ENCODE measurements around the gene ARHGAP10.

Gene ARHGAP10

DNA sequence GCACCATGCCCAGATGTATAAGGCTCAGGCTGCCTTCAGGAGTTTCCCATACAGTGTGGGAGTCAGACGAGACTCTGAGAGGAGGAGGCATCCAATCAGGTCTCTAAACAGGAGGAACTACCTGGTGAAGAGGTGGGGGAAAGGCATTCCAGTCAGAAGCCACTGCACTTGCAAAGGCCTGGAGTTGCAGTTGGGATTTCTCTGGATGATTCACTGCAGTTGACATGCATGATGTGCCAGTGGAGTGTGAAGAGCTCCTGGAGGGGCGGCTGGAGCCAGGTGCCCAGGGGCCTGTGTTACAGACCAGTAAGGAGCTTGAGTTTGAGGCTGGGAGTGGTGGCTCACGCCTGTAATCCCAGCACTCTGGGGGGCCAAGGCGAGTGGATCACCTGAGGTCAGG is 339.1 kb downstream of the ARHGAP10 start:
- TF ChIP-seq, protein P1, sequence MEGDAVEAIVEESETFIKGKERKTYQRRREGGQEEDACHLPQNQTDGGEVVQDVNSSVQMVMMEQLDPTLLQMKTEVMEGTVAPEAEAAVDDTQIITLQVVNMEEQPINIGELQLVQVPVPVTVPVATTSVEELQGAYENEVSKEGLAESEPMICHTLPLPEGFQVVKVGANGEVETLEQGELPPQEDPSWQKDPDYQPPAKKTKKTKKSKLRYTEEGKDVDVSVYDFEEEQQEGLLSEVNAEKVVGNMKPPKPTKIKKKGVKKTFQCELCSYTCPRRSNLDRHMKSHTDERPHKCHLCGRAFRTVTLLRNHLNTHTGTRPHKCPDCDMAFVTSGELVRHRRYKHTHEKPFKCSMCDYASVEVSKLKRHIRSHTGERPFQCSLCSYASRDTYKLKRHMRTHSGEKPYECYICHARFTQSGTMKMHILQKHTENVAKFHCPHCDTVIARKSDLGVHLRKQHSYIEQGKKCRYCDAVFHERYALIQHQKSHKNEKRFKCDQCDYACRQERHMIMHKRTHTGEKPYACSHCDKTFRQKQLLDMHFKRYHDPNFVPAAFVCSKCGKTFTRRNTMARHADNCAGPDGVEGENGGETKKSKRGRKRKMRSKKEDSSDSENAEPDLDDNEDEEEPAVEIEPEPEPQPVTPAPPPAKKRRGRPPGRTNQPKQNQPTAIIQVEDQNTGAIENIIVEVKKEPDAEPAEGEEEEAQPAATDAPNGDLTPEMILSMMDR (conservative IDR thresholded peaks at IDR 0.05), result no peak

DNA sequence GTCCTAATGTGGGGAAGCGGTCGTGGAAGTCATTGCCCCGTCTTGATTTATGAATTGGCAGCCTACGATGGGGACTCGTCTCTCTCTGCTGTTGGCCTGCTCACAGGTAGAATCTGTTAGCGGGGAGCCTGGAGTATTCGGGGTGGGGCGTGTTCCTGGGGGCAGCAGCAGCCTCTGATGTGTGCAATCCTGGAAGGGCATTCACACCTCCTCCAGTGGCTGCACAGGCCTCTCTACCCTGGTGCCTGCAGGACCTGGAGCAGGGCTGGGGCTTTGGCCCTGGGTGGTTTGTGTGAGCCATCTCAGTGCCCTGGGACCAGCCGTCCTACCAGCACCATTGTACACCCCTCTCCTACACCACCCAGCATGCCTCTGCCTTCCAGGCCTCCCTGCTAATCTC is 340.9 kb downstream of the ARHGAP10 start:
- no peak overlapping the region for H3K27ac ChIP-seq
- TF ChIP-seq, protein P1 (conservative IDR thresholded peaks at IDR 0.05), result no peak

More for the DNA sequence above, 339.1 kb downstream of the ARHGAP10 start:
- H3K27ac ChIP-seq, result no peak overlapping the region

DNA sequence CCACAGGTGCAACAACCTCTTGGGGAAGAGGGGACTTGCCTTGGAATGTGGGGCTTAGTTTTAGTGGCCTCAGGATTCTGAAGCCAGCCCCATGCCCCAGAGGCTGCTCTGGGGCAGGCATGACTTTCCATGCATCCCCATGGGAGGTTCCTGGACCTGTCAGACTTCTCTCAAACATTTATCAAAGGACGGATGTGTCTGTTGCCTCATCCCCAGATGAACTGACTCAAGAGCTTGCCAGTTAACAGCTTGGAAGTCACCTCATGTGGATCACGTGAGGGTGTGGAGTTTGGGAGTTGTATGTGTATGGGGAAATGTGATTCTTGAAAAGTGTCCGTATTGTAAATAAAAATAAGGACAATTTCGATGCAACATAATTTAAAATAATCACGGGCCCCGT is 341.5 kb downstream of the ARHGAP10 start:
- no peak overlapping the region for H3K27ac ChIP-seq
- TF ChIP-seq, protein P1 (conservative IDR thresholded peaks at IDR 0.05), result no peak

DNA sequence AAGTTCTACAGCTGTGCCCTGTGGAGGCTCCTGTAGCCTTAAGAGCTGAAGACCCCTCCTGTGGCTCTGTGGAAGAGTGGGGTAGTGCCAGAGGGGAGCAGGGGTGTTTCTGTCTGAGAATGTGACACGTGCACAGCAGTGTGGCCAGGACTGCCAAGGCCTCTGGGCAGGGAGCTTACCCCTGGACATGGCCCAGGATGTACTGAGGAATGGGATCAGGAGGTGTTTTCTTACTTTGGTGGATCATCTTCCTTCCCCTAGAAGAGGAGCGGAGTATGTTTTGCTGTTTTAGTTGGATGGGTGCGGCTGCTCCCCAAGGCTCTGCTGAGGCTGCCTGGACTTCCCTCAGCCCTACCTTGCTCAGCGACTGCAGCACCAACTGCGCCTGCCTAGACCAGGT is 342.6 kb downstream of the ARHGAP10 start:
- no peak overlapping the region for H3K27ac ChIP-seq
- TF ChIP-seq, protein P1 (conservative IDR thresholded peaks at IDR 0.05), result no peak

DNA sequence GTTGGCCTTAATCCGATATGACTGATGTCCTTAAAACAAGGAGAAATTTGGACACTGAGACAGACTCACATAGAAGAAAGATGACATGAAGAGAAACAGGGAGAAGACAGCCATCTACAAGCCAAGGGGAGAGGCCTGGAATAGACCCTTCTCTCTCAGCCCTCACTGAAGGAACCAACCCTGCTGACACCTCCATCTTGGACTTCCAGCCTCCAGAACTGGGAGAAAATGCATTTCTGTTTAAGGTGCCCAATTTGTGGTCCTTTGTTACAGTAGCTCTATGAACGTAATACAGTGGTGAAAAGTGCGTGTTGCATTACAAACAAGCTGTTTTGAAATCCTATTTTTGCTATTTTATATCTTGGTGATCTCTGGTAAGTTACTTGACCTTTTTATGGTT is 343.6 kb downstream of the ARHGAP10 start:
- H3K27ac ChIP-seq, result no peak overlapping the region
- TF ChIP-seq, protein P1 (conservative IDR thresholded peaks at IDR 0.05), result no peak

DNA sequence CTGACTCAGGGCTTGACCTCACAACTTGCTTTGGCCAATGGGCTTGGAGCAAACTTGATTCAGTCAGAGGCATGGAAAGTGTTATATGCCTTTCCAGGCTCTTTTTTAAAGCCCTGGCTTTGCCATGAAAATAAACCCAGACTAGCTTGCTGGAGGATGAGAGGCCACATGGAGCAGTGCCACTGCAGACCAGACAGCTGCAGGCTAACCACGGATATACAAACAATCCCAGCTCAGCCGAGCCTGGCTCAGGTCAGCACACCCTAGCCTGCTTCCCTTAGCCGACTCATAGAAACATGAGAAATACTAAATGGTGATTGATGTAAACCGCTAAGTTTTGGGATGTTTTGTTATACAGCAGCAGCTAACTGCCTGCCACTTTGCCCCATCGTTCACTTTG is 345.1 kb downstream of the ARHGAP10 start:
- H3K27ac ChIP-seq, result no peak overlapping the region

DNA sequence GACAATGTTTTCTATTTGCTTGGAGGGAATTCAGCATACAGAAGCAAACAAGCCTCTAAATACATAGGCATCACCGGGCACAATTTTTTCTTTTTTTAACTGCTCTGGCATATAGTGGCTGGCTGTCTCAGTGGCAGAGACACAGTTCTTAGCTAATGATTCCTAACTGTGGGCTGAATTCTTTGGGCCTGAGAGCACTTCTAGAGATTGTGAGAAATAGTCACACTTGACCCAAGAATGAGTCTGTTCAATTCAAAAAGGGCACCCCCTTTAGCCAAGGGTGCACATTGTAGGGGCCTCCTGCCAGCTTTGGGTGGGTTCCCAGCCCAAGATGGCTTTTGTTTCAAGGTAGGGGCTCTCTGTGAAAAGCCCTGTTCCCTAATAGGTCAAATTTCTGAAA is 345.7 kb downstream of the ARHGAP10 start:
- H3K27ac ChIP-seq, result no peak overlapping the region
- TF ChIP-seq, protein P1 (conservative IDR thresholded peaks at IDR 0.05), result no peak

More for the DNA sequence above, 345.1 kb downstream of the ARHGAP10 start:
- TF ChIP-seq, protein P1 (conservative IDR thresholded peaks at IDR 0.05), result no peak

DNA sequence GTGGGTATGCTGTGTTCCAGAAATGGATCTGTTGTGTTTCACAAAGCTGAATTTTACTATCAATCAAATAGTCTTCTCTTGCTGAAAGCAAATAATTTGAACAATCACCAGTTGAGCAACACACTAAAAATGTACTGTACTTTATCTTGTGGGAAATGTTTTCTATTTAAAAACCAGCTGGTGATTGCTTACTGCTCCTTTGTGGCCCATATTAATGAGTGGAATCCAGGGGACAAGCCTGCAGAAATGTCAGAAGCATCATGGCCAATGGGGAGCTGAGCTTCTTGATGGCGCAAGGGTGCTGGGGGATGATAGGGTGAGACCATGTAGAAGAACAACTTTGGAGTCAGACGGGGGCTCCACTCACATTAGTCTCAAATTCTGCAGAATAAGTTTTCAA is 346.2 kb downstream of the ARHGAP10 start:
- TF ChIP-seq, protein P1 (conservative IDR thresholded peaks at IDR 0.05), result no peak
- no peak overlapping the region for H3K27ac ChIP-seq

All from VCaP (cell line).